Endothelial cell of umbilical vein (primary cell): ENCODE results near the gene B3GNT9. TPM values are rescaled to one million over a fixed set of nuclear protein-coding genes. Genes with fewer than 3 reads are reported as not detected.

ENCODE experiments used
- BruUV-seq: library from RNA; stranded (reverse); fragments of 400-500 nt; replicated peaks from 2 replicates; lab custom pipeline; 2021; lab: Mats Ljungman, UMichigan
- CTCF ChIA-PET: fragments of 300-600, 350-600 bp; sonication (Branson Sonifier 250); formaldehyde crosslinking; loops from one replicate; lab custom pipeline; 2021; ENCODE audit warnings: antibody characterized with exemption, inconsistent platforms; lab: Charles Lee
- POLR2A ChIA-PET: fragments of 300-600, 350-600 bp; sonication (Branson Sonifier 250); formaldehyde crosslinking; loops from one replicate; lab custom pipeline; 2021; ENCODE audit warnings: antibody characterized with exemption, inconsistent platforms; lab: Charles Lee
- DNase-seq: peaks from one replicate; pipeline ENCODE4 v3.0.0-alpha.2; 2011; ENCODE audit warnings: low read depth, low spot score
- FAIRE-seq: peaks from 2 replicates; lab custom pipeline; 2011; peaks lifted over from hg19 to GRCh38; lab: Jason Lieb, UNC
- H2AFZ ChIP-seq: 2 replicates; pipeline ENCODE4 v1.6.0; 2012; ENCODE audit warnings: low read depth, low read length, control low read depth, inconsistent platforms
- H3K27ac ChIP-seq: 2 replicates; pipeline ENCODE4 v1.5.1; 2011; ENCODE audit warnings: low read depth, mild to moderate bottlenecking, control low read depth, low read length, moderate library complexity; ENCODE audit not compliant: insufficient read depth
- H3K27me3 ChIP-seq, 2 experiments: 2 replicates each; pipeline versions ENCODE4 v1.6.0 to v1.6.1; 2011; ENCODE audit warnings: low read length in 2 of 2, mixed read lengths in 1 of 2; ENCODE audit not compliant: control insufficient read depth in 2 of 2, insufficient read depth in 2 of 2
- H3K36me3 ChIP-seq, 2 experiments: 2 replicates in 1 of 2; 3 replicates in 1 of 2; pipeline ENCODE4 v1.5.1; 2011; ENCODE audit warnings: low read length in 2 of 2, mild to moderate bottlenecking in 1 of 2, moderate library complexity in 1 of 2; ENCODE audit not compliant: control insufficient read depth in 2 of 2, insufficient read depth in 2 of 2; ENCODE audit errors: extremely low read depth in 1 of 2
- H3K4me1 ChIP-seq: 3 replicates; pipeline ENCODE4 v1.5.1; 2011; ENCODE audit warnings: mild to moderate bottlenecking, low read length; ENCODE audit not compliant: control insufficient read depth, insufficient read depth; ENCODE audit errors: extremely low read depth
- H3K4me2 ChIP-seq: 2 replicates; pipeline ENCODE4 v1.6.1; 2011; ENCODE audit warnings: low read length, control low read depth, mixed read lengths; ENCODE audit not compliant: insufficient read depth
- H3K4me3 ChIP-seq, 3 experiments: fragments of 200-600 bp in 1 of 3; sonication (generic), shearing (Covaris generic) in 1 of 3; replicated peaks in 1 of 3; 2 replicates each; pipeline ENCODE4 v1.5.1; 2011 to 2016; ENCODE audit warnings: control low read depth in 3 of 3, low read length in 3 of 3, mild to moderate bottlenecking in 2 of 3, inconsistent platforms in 1 of 3, low read depth in 1 of 3, moderate library complexity in 1 of 3; ENCODE audit not compliant: insufficient read depth in 1 of 3
- H3K79me2 ChIP-seq: 2 replicates; pipeline ENCODE4 v1.6.0; 2012; ENCODE audit warnings: low read length, inconsistent platforms; ENCODE audit not compliant: control insufficient read depth, insufficient read depth
- H3K9ac ChIP-seq: replicated peaks from 2 replicates; pipeline ENCODE3; 2011; ENCODE audit warnings: low read length, control low read depth; ENCODE audit not compliant: insufficient read depth; ENCODE audit errors: extremely low read depth
- H3K9me1 ChIP-seq: replicated peaks from 3 replicates; pipeline ENCODE4 v1.6.0; 2011; ENCODE audit warnings: mild to moderate bottlenecking, low read length; ENCODE audit not compliant: control insufficient read depth, insufficient read depth; ENCODE audit errors: extremely low read depth
- H3K9me3 ChIP-seq: replicated peaks from 2 replicates; pipeline ENCODE4 v1.5.1; 2012; ENCODE audit warnings: low read length, inconsistent platforms; ENCODE audit not compliant: control insufficient read depth, insufficient read depth
- H4K20me1 ChIP-seq: replicated peaks from 2 replicates; pipeline ENCODE3; 2011; ENCODE audit warnings: mild to moderate bottlenecking, low read length; ENCODE audit not compliant: control insufficient read depth, insufficient read depth; ENCODE audit errors: extremely low read depth
- CTCF ChIP-seq, 2 donors: IDR thresholded peaks; 1 replicate in 1 of 2; 2 replicates in 1 of 2; pipeline ENCODE4 v1.5.1; 2011; ENCODE audit warnings: low read length in 2 of 2, mild to moderate bottlenecking in 2 of 2, moderate library complexity in 2 of 2, control low read depth in 1 of 2, inconsistent platforms in 1 of 2, low read depth in 1 of 2; ENCODE audit not compliant: insufficient read depth in 1 of 2; ENCODE audit errors: extremely low read depth in 1 of 2
- EZH2 ChIP-seq: IDR thresholded peaks from 2 replicates; pipeline ENCODE4 v1.6.1; 2012; ENCODE audit warnings: borderline replicate concordance, low read depth, mild to moderate bottlenecking, moderate library complexity, low read length, inconsistent platforms; ENCODE audit not compliant: severe bottlenecking
- FOS ChIP-seq: IDR thresholded peaks from 2 replicates; pipeline ENCODE4 v1.6.1; 2011; ENCODE audit warnings: mild to moderate bottlenecking, low read length, moderate library complexity, borderline replicate concordance; ENCODE audit not compliant: insufficient read depth
- GATA2 ChIP-seq: IDR thresholded peaks from 2 replicates; pipeline ENCODE4 v1.7.0; 2011; ENCODE audit warnings: low read depth, mild to moderate bottlenecking, moderate library complexity, mixed read lengths, low read length; ENCODE audit not compliant: insufficient read length, insufficient read depth
- JUN ChIP-seq: IDR thresholded peaks from 2 replicates; pipeline ENCODE4 v1.6.1; 2011; ENCODE audit warnings: borderline replicate concordance, low read depth; ENCODE audit not compliant: insufficient read length, insufficient read depth
- MAX ChIP-seq: IDR thresholded peaks from 2 replicates; pipeline ENCODE4 v1.6.1; 2011; ENCODE audit not compliant: insufficient read depth, insufficient read length
- MYC ChIP-seq: IDR thresholded peaks from one replicate; pipeline ENCODE4 v1.6.1; 2011; ENCODE audit warnings: mild to moderate bottlenecking, low read depth, low read length
- POLR2A ChIP-seq: IDR thresholded peaks from 2 replicates; pipeline ENCODE4 v1.6.1; 2012; ENCODE audit warnings: low read depth, mild to moderate bottlenecking, control low read depth, low read length
- POLR2AphosphoS5 ChIP-seq: IDR thresholded peaks from 2 replicates; pipeline ENCODE4 v1.6.1; 2012; ENCODE audit warnings: low read depth, mild to moderate bottlenecking, control low read depth, low read length, moderate library complexity; ENCODE audit not compliant: insufficient read depth
- dilution Hi-C: fragments of 300-500 bp; cut with MboI; formaldehyde crosslinking; loops from one replicate; pipeline ENCODE4 v1.15.0; 2019; ENCODE audit warnings: low sequenced_read_pairs; ENCODE audit not compliant: extremely low pct_ligation_motif_present
- intact Hi-C: fragments of 100-400 bp; cut with micrococcal nuclease; formaldehyde crosslinking; loops from one replicate; pipeline ENCODE4 v1.10.0; 2022
- polyA plus RNA-seq, 4 experiments: library from polyadenylated mRNA; depleted of rRNA in 3 of 4; stranded (reverse) in 3 of 4; unstranded in 1 of 4; fragments of >200 nt; gene quantifications; 2 replicates each; pipeline versions ENCODE4 v1.2.1 to v1.2.3, GENCODE V29; 2011 to 2012; ENCODE audit warnings: missing spikeins in 1 of 4
- total RNA-seq: library from RNA; stranded (reverse); gene quantifications from 2 replicates; pipeline ENCODE4 v1.2.3, GENCODE V29; 2021

B3GNT9 gene
- total and polyA plus RNA-seq, 2 donors (not counting 3 experiments of a cell fraction or from before 2014, with no cell fraction given): 4.0 to 6.4 TPM

GRCh38 chr16:67157892-67158635 is 7.3 kb upstream of the B3GNT9 start:
- intact Hi-C loops: no loop called here
- Histone ChIP-seq H3K9me1 (no peaks in the 10 kb centered on the region), H3K4me1 (peaks cover 5% of the 10 kb centered on the region), H3K27ac (no peak overlapping the region), H3K27me3 (peaks cover 8 to 11% of the 10 kb centered on the region in 2 experiments), H3K36me3 (no peaks in the 10 kb centered on the region), H4K20me1 (no peaks in the 10 kb centered on the region), H3K4me3 (no peak overlapping the region), H2AFZ (no peak overlapping the region), H3K9me3 (no peaks in the 10 kb centered on the region), H3K4me2 (no peak overlapping the region), H3K79me2 (no peaks in the 10 kb centered on the region), H3K9ac (no peak overlapping the region)
- dilution Hi-C loops: no loop called here
- BruUV-seq: no TSS peak
- DNase-seq (no peak), FAIRE-seq (no peak)
- ChIA-PET CTCF (interaction anchor here (1.0 to 8.2 kb wide), 10 partner anchors 8 to 204 kb away, joined by 3 to 302 read pairs (median 6); no protein-coding TSS in a partner anchor), POLR2A (no interaction called here)
- no peak for TF ChIP-seq POLR2AphosphoS5
- no peak for TF ChIP-seq POLR2A
- TF ChIP-seq FOS: no peak
- no peak for TF ChIP-seq MYC
- TF ChIP-seq MAX: no peak

- Histone ChIP-seq H3K27ac (no peak overlapping the region), H3K9me1 (no peaks in the 10 kb centered on the region), H3K79me2 (no peaks in the 10 kb centered on the region), H3K4me2 (no peak overlapping the region), H3K4me1 (peaks cover 4% of the 10 kb centered on the region), H4K20me1 (no peaks in the 10 kb centered on the region), H3K4me3 (no peak overlapping the region), H3K9ac (no peak overlapping the region), H3K9me3 (no peaks in the 10 kb centered on the region), H3K27me3 (peaks cover 2 to 3% of the 10 kb centered on the region in 2 experiments), H2AFZ (no peak overlapping the region), H3K36me3 (no peaks in the 10 kb centered on the region)
- intact Hi-C loops (no loop called here), dilution Hi-C loops (no loop called here)
- DNase-seq (no peak), FAIRE-seq (no peak)
- no TSS peak for BruUV-seq
- ChIA-PET POLR2A (no interaction called here), CTCF (interaction anchor here (1.0 to 8.2 kb wide), 8 partner anchors 8 to 203 kb away, joined by 3 to 302 read pairs (median 6); no protein-coding TSS in a partner anchor)
- TF ChIP-seq EZH2: no peak
- no peak for TF ChIP-seq GATA2
- TF ChIP-seq MAX: no peak
- TF ChIP-seq POLR2AphosphoS5: no peak
- TF ChIP-seq JUN: no peak
- no peak for TF ChIP-seq FOS
- TF ChIP-seq MYC: no peak
- no peak for TF ChIP-seq POLR2A
- TF ChIP-seq CTCF (IDR thresholded peaks at IDR 0.05; ENCODE audit: extremely low read depth in 1 of 2, insufficient read depth in 1 of 2, low read depth in 1 of 2, low read length in 2 of 2): no peak
Measured at GRCh38 chr16:67157106-67157748, 6.4 kb upstream of the B3GNT9 start.
